WTC11 (cell line): Measurements from ENCODE around the gene ZNF710.

Experiments
- CBFB ChIP-seq: sonication (generic); formaldehyde crosslinking; IDR thresholded peaks from 2 replicates; pipeline ENCODE4 v1.8.1; 2022; ENCODE audit warnings: mild to moderate bottlenecking, low read depth, missing genetic modification reagents
- CTCF ChIP-seq: fragments of 200-600 bp; IDR thresholded peaks from 2 replicates; pipeline ENCODE4 v1.8.0; 2022; ENCODE audit warnings: antibody characterized with exemption
- FOXJ3 ChIP-seq: sonication (generic); formaldehyde crosslinking; IDR thresholded peaks from 2 replicates; pipeline ENCODE4 v1.9.0; 2021; ENCODE audit warnings: missing genetic modification reagents, mild to moderate bottlenecking, borderline replicate concordance
- JUN ChIP-seq: sonication (generic); formaldehyde crosslinking; IDR thresholded peaks from 2 replicates; pipeline ENCODE4 v1.8.0; 2023; ENCODE audit warnings: mild to moderate bottlenecking, missing genetic modification reagents
- KAT7 ChIP-seq: sonication (generic); formaldehyde crosslinking; IDR thresholded peaks from 2 replicates; pipeline ENCODE4 v1.8.1; 2023; ENCODE audit warnings: missing genetic modification reagents, mild to moderate bottlenecking, borderline replicate concordance
- ZNF121 ChIP-seq: sonication (generic); formaldehyde crosslinking; IDR thresholded peaks from 2 replicates; pipeline ENCODE4 v1.8.0; 2023; ENCODE audit warnings: missing genetic modification reagents
- ZNF317 ChIP-seq: sonication (generic); formaldehyde crosslinking; IDR thresholded peaks from 2 replicates; pipeline ENCODE4 v1.8.1; 2023; ENCODE audit warnings: low read depth, mild to moderate bottlenecking, moderate library complexity, missing genetic modification reagents, borderline replicate concordance
- ZNF416 ChIP-seq: fragments of 250-450 bp; sonication (Bioruptor Pico); IDR thresholded peaks from 2 replicates; pipeline ENCODE4 v1.9.0; 2021; ENCODE audit warnings: mild to moderate bottlenecking, inconsistent platforms
- TF ChIP-seq, protein P1 (sequence below): sonication (generic); formaldehyde crosslinking; IDR thresholded peaks from 2 replicates; pipeline ENCODE4 v1.8.1; 2022; ENCODE audit warnings: missing genetic modification reagents, borderline replicate concordance

GRCh38 chr15:90036343-90036742, 35.2 kb downstream of the ZNF710 start:
- TF ChIP-seq CTCF, result no peak
- no peak for TF ChIP-seq JUN (CRISPR knock-in tag)
- TF ChIP-seq, protein P1, sequence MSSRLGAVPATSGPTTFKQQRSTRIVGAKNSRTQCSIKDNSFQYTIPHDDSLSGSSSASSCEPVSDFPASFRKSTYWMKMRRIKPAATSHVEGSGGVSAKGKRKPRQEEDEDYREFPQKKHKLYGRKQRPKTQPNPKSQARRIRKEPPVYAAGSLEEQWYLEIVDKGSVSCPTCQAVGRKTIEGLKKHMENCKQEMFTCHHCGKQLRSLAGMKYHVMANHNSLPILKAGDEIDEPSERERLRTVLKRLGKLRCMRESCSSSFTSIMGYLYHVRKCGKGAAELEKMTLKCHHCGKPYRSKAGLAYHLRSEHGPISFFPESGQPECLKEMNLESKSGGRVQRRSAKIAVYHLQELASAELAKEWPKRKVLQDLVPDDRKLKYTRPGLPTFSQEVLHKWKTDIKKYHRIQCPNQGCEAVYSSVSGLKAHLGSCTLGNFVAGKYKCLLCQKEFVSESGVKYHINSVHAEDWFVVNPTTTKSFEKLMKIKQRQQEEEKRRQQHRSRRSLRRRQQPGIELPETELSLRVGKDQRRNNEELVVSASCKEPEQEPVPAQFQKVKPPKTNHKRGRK (CRISPR knock-in tag), result no peak
- no peak for TF ChIP-seq ZNF121 (CRISPR knock-in tag)
- no peak for TF ChIP-seq ZNF317 (CRISPR knock-in tag)
- TF ChIP-seq FOXJ3, result no peak
- no peak for TF ChIP-seq CBFB (CRISPR knock-in tag)
- TF ChIP-seq KAT7 (CRISPR knock-in tag), result no peak
- TF ChIP-seq ZNF416, result no peak
